A673 (cell line): ENCODE measurements around the gene CCDC40.

Experiments used
- EZH2 ChIP-seq: fragments of 200-600 bp; sonication (generic); IDR thresholded peaks from 2 replicates; pipeline ENCODE4 v1.6.1; 2017; ENCODE audit warnings: borderline replicate concordance, low read depth, mild to moderate bottlenecking, mixed read lengths, antibody characterized with exemption, low read length; ENCODE audit not compliant: poor library complexity, severe bottlenecking
- TF ChIP-seq, protein P1 (sequence below): fragments of 300-800, 200-600 bp; sonication (generic); conservative IDR thresholded peaks from 2 replicates; pipeline ENCODE4 v1.5.1; 2017; ENCODE audit warnings: low read depth, mild to moderate bottlenecking, antibody characterized with exemption, low read length, moderate library complexity, mixed read lengths

DNA sequence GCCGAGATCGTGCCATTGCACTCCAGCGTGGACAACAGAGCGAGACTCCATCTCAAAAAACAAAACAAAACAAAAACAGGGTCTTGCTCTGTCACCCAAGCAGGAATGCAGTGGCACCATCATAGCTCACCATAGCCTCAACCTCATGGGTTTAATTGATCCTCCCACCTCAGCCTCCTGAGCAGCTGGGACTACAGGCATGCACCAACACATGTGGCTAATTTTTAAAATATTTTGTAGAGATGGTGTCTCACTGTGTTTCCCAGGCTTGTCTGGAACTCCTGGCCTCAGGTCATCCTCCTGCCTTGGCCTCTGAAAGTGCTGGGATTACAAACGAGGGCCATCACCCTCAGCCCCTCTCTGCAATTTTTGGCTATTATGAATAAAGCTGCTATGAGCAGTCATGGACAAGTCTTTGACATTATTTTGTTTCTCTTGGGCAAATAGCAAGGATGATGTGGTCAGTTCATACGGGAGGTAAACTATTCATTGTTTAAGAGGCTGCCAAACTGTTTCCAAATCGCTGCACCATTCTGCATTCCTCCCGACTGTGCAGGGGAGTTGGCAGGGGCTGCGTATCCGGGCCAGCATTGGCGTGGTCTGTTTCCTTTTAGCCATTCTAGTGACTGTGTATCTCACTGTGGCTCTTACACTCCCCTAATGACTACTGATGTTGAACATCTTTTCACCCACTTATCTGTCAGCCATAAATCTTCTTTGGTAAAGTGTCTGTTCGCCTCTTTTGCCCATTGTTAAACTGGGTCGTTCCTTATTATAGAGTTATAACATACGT, 89.4 kb downstream of the CCDC40 start:
- TF ChIP-seq, protein P1, sequence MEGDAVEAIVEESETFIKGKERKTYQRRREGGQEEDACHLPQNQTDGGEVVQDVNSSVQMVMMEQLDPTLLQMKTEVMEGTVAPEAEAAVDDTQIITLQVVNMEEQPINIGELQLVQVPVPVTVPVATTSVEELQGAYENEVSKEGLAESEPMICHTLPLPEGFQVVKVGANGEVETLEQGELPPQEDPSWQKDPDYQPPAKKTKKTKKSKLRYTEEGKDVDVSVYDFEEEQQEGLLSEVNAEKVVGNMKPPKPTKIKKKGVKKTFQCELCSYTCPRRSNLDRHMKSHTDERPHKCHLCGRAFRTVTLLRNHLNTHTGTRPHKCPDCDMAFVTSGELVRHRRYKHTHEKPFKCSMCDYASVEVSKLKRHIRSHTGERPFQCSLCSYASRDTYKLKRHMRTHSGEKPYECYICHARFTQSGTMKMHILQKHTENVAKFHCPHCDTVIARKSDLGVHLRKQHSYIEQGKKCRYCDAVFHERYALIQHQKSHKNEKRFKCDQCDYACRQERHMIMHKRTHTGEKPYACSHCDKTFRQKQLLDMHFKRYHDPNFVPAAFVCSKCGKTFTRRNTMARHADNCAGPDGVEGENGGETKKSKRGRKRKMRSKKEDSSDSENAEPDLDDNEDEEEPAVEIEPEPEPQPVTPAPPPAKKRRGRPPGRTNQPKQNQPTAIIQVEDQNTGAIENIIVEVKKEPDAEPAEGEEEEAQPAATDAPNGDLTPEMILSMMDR: no peak
- TF ChIP-seq EZH2: no peak
